NCI-H1105 (cell line): Measurements from ENCODE around the gene SCG5.

Experiments used
- DNase-seq: peaks from one replicate; lab custom pipeline; 2025; lab: John Stamatoyannopoulos, UW

The SCG5 gene

GRCh38 chr15:32723171-32723948 lies 81.8 kb downstream of the SCG5 start:
- no peak for DNase-seq

- DNase-seq, result no peak
Observed at GRCh38 chr15:32729700-32730395, 88.3 kb downstream of the SCG5 start.

GRCh38 chr15:32730677-32731654 lies 89.5 kb downstream of the SCG5 start:
- DNase-seq, result no peak

GRCh38 chr15:32732574-32733157 lies 91.2 kb downstream of the SCG5 start:
- DNase-seq, result no peak

- DNase-seq, result no peak
Observed at GRCh38 chr15:32733281-32733680, 91.8 kb downstream of the SCG5 start.

GRCh38 chr15:32735989-32736700 lies 94.6 kb downstream of the SCG5 start:
- DNase-seq, result no peak

GRCh38 chr15:32736701-32737061 lies 95.2 kb downstream of the SCG5 start:
- DNase-seq, result no peak

GRCh38 chr15:32737304-32737703 lies 95.8 kb downstream of the SCG5 start:
- DNase-seq, result no peak

- no peak for DNase-seq
Observed at GRCh38 chr15:32738666-32739065, 97.2 kb downstream of the SCG5 start.

GRCh38 chr15:32739522-32740063 lies 98.1 kb downstream of the SCG5 start:
- DNase-seq, result no peak

- DNase-seq, result no peak
Observed at GRCh38 chr15:32743411-32744140, 102.1 kb downstream of the SCG5 start.

- DNase-seq, result no peak
Observed at GRCh38 chr15:32746116-32746857, 104.8 kb downstream of the SCG5 start.
